ENCODE results near the gene MPZL1. TPM values are rescaled to one million over a fixed set of nuclear protein-coding genes. Genes with fewer than 3 reads are reported as not detected.

The MPZL1 gene
- total and polyA plus RNA-seq, 2 donors (not counting 1 experiment from before 2014, with no cell fraction given), result 81.4 to 158 TPM

GRCh38 chr1:167679714-167680113 lies 42.1 kb upstream of the MPZL1 start:
- Histone ChIP-seq H3K27me3 (ENCODE audit: control insufficient read depth, insufficient read depth, low read length) (peaks cover 7% of the 10 kb centered on the region), H3K27ac (ENCODE audit: insufficient read depth, low read length) (no peak overlapping the region), H3K4me1 (ENCODE audit: control insufficient read depth, extremely low read depth, insufficient read depth, low read length) (peaks cover 3% of the 10 kb centered on the region), H3K4me3 (replicated peaks in 1 of 4; ENCODE audit: control extremely low read depth in 1 of 4, insufficient read depth in 1 of 4, low read depth in 3 of 4, low read length in 4 of 4) (no peak overlapping the region), H3K9ac (ENCODE audit: insufficient read depth, low read length) (no peak overlapping the region), H3K9me3 (ENCODE audit: control insufficient read depth, insufficient read depth, low read depth, low read length) (no peaks in the 10 kb centered on the region), H3K36me3 (ENCODE audit: control insufficient read depth, insufficient read depth, low read length) (no peaks in the 10 kb centered on the region), H3K4me2 (ENCODE audit: extremely low read depth, insufficient read depth, low read length) (no peak overlapping the region), H4K20me1 (ENCODE audit: control insufficient read depth, extremely low read depth, insufficient read depth, low read length) (no peaks in the 10 kb centered on the region), H3K79me2 (ENCODE audit: control insufficient read depth, insufficient read depth, low read length) (no peaks in the 10 kb centered on the region), H2AFZ (ENCODE audit: low read length) (no peak overlapping the region)
- TF ChIP-seq EZH2 (IDR thresholded peaks at IDR 0.05; ENCODE audit: low read length, missing control alignments) (no peak), CTCF (conservative IDR thresholded peaks at IDR 0.05 in 1 of 2, IDR thresholded peaks at IDR 0.05 in 1 of 2; ENCODE audit: low read depth in 1 of 2, low read length in 2 of 2) (no peak)
- DNase-seq (ENCODE audit: low read depth in 2 of 2), result no peak

- Histone ChIP-seq H3K4me2 (ENCODE audit: extremely low read depth, insufficient read depth, low read length) (no peak overlapping the region), H2AFZ (ENCODE audit: low read length) (no peak overlapping the region), H4K20me1 (ENCODE audit: control insufficient read depth, extremely low read depth, insufficient read depth, low read length) (no peaks in the 10 kb centered on the region), H3K4me1 (ENCODE audit: control insufficient read depth, extremely low read depth, insufficient read depth, low read length) (peaks cover 3% of the 10 kb centered on the region), H3K79me2 (ENCODE audit: control insufficient read depth, insufficient read depth, low read length) (no peaks in the 10 kb centered on the region), H3K36me3 (ENCODE audit: control insufficient read depth, insufficient read depth, low read length) (no peaks in the 10 kb centered on the region), H3K27ac (ENCODE audit: insufficient read depth, low read length) (no peak overlapping the region), H3K27me3 (ENCODE audit: control insufficient read depth, insufficient read depth, low read length) (peaks cover 7% of the 10 kb centered on the region), H3K4me3 (replicated peaks in 1 of 4; ENCODE audit: control extremely low read depth in 1 of 4, insufficient read depth in 1 of 4, low read depth in 3 of 4, low read length in 4 of 4) (no peak overlapping the region), H3K9ac (ENCODE audit: insufficient read depth, low read length) (no peak overlapping the region), H3K9me3 (ENCODE audit: control insufficient read depth, insufficient read depth, low read depth, low read length) (no peaks in the 10 kb centered on the region)
- TF ChIP-seq CTCF (conservative IDR thresholded peaks at IDR 0.05 in 1 of 2, IDR thresholded peaks at IDR 0.05 in 1 of 2; ENCODE audit: low read depth in 1 of 2, low read length in 2 of 2), result no peak
- TF ChIP-seq EZH2 (IDR thresholded peaks at IDR 0.05; ENCODE audit: low read length, missing control alignments), result no peak
- no peak for DNase-seq (ENCODE audit: low read depth in 2 of 2)
These were observed 40.8 kb upstream of the MPZL1 start for GRCh38 chr1:167681024-167681423.

- no peak overlapping the region for H3K9ac ChIP-seq (ENCODE audit: insufficient read depth, low read length)
- H3K4me3 ChIP-seq (replicated peaks in 1 of 4; ENCODE audit: control extremely low read depth in 1 of 4, insufficient read depth in 1 of 4, low read depth in 3 of 4, low read length in 4 of 4), result no peak overlapping the region
- DNase-seq (ENCODE audit: low read depth in 2 of 2), result no peak
- peaks cover 7% of the 10 kb centered on the region for H3K27me3 ChIP-seq (ENCODE audit: control insufficient read depth, insufficient read depth, low read length)
- H3K36me3 ChIP-seq (ENCODE audit: control insufficient read depth, insufficient read depth, low read length), result no peaks in the 10 kb centered on the region
- peaks cover 3% of the 10 kb centered on the region for H3K4me1 ChIP-seq (ENCODE audit: control insufficient read depth, extremely low read depth, insufficient read depth, low read length)
- H3K4me2 ChIP-seq (ENCODE audit: extremely low read depth, insufficient read depth, low read length), result no peak overlapping the region
- H3K27ac ChIP-seq (ENCODE audit: insufficient read depth, low read length), result no peak overlapping the region
- TF ChIP-seq EZH2 (IDR thresholded peaks at IDR 0.05; ENCODE audit: low read length, missing control alignments), result no peak
- no peak for TF ChIP-seq CTCF (conservative IDR thresholded peaks at IDR 0.05 in 1 of 2, IDR thresholded peaks at IDR 0.05 in 1 of 2; ENCODE audit: low read depth in 1 of 2, low read length in 2 of 2)
- no peak overlapping the region for H2AFZ ChIP-seq (ENCODE audit: low read length)
- H3K9me3 ChIP-seq (ENCODE audit: control insufficient read depth, insufficient read depth, low read depth, low read length), result no peaks in the 10 kb centered on the region
- H3K79me2 ChIP-seq (ENCODE audit: control insufficient read depth, insufficient read depth, low read length), result no peaks in the 10 kb centered on the region
- H4K20me1 ChIP-seq (ENCODE audit: control insufficient read depth, extremely low read depth, insufficient read depth, low read length), result no peaks in the 10 kb centered on the region
These were observed 40.2 kb upstream of the MPZL1 start for GRCh38 chr1:167681451-167682098.
